C1 segment of cervical spinal cord (tissue), 14 donors: ENCODE results near the gene USP5.
"Not testable (repeated sequence)": the region's sequence is repeated elsewhere in the genome, so short reads cannot be mapped to it uniquely, and the experiment has no call there.

ENCODE experiments used
- DNase-seq, 14 donors: peaks; one replicate each; lab custom pipeline; 2025; lab: John Stamatoyannopoulos, UW

USP5 gene

DNA sequence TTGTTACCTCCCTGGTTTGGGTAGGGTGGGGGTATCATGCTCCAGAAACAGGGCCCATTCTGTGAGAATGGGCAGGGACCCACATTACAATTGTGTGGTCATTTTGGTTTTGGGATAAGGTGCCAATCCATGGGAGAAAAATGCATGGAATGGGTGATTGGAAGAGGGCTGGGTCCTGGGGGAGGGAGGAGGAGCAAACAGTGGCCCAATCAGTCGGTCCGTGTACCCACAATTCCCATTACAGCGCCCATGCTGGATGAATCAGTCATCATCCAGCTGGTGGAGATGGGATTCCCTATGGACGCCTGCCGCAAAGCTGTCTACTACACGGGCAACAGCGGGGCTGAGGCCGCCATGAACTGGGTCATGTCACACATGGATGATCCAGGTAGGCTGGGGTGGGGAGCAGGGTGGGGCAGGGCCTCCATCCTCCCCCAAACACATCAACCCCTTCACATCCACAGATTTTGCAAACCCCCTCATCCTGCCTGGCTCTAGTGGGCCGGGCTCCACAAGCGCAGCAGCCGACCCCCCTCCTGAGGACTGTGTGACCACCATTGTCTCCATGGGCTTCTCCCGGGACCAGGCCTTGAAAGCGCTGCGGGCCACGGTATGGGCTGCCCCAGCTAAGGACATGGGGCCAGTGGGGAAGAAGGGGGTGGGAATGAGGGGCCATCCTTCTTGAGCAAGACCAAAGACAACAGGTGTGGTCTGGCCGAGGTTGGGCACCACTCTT lies 11.8 kb downstream of the USP5 start:
- DNase-seq, result no peak

DNA sequence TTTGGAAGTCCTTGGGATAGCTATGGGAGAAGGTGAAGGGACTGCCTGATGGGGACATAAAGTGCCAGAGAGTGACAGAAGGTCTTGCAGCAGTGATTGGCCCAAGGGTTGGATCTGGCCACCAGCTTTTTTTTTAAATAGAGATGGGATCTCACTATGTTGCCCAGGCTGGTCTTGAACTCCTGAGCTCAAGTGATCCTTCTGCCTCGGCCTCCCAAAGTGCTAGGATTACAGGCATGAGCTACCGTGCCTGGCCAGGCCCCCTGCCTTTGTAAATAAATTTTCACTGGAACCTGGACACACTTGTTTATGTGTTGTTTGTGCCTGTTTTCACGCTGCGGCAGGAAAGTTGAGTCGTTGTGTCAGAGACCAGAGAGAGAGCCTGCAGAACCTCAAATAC lies 13.4 kb downstream of the USP5 start:
- DNase-seq, result not testable (repeated sequence)

DNA sequence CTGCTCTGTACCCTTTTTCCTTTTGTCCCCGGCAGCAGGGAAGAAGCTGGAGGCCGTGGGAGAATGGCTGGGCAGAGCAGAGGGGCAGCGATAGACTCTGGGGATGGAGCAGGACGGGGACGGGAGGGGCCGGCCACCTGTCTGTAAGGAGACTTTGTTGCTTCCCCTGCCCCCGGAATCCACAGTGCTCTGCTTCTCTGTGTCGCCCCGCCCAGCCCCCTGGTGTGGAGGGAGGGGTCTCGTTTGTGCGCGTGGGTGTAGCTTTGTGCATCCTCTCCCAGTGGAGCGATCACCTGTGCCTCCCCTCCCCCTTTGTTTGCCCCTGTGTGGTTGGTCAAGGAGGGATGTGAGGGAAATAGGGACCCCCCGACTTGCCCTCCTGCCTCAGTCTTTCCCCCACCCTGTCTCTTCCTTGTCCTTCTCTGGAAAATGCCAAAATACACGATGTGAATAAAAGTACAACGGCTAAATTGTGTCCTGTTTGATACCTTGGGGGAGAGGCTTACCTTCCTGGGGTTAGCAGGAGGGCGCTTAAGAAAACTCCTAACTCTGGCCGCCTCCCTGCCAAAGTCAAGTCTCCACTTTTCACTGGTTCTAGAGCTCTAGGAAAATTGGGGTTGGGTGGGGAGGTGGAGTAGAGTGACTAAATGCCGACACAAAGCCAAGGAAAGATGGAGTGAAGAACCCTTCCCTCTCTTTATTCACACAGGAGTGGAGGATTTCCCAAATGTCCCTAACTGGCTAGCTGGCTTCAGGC lies 14.4 kb downstream of the USP5 start:
- DNase-seq, result no peak

- peak in 10 of 14 donors; percentile 25 to 80 (median 64) for DNase-seq
Observed at GRCh38 chr12:6866920-6867412, 15.0 kb downstream of the USP5 start.

DNA sequence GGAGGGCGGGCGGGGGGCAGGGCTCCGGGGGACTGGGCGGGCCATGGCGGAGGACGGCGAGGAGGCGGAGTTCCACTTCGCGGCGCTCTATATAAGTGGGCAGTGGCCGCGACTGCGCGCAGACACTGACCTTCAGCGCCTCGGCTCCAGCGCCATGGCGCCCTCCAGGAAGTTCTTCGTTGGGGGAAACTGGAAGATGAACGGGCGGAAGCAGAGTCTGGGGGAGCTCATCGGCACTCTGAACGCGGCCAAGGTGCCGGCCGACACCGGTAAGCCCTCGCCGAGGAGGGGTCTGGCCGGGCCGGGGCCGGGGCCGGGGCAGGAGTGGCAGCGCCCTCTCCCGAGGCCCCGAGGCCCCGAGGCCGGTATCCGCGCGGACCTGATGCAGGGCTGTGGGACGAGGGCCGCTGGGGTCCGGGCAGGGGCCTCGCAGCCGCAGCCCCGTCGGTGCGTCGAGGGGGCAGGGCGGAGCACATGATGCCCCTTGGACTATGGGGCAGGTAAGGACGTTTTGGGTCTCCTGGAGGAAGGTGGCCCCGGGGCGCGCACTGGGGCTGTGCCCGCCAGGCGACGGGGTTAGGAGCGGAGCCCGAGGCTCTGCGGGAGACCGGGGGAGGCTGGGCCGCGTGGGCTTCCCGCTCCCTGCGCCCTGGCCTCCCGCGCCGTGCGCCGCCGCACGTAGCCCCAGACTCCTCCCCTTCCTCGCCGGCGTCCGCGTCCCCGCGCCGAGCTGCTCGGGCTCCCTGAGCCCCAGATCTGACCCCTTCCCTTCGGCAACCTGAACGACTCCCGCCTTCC lies 15.7 kb downstream of the USP5 start, which contains the start of gene TPI1:
Gene TPI1, plus strand, starts transcription at position 119 of the 798 bp plus-strand sequence. Its CDS starts 36 bp downstream, at position 155.
- peak in 11 of 14 donors; percentile 66 to 86 (median 77) for DNase-seq

- peak in 2 of 14 donors; percentile 12 to 28 for DNase-seq
Observed at GRCh38 chr12:6868211-6869048, 16.5 kb downstream of the USP5 start.

DNA sequence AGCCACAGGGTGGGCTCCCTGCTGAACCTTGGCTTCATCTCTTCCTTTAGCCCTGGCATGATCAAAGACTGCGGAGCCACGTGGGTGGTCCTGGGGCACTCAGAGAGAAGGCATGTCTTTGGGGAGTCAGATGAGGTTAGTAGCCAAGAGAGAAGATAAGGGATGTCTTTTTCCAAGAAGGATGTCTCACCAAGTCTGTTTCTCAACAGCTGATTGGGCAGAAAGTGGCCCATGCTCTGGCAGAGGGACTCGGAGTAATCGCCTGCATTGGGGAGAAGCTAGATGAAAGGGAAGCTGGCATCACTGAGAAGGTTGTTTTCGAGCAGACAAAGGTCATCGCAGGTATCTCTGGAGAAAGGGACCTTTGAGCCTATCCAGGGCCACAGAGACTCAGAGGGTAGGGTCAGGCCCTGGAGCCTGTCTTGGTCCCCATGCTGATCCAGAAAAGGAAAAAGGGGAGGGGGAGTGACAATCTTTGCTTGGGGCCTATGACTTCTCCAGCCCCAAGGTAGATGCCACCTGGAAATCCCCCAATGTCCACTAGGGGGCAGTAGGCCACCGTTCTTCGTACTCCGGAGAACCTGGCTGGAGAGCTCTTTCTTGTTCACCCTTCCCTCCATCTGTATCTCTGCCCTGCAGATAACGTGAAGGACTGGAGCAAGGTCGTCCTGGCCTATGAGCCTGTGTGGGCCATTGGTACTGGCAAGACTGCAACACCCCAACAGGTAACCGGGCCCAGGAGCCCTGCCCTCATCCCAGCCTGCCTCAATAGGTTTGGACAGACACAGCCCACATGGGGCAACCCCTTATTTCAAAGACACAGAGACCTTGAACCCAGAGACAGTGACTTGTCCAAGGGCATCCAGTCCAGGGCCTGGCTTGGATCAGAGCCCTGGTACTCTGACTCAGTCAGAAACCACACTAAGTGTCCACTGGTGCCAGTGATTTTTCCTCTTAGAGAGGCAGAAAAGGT lies 17.4 kb downstream of the USP5 start:
- DNase-seq, result peak in 12 of 14 donors; percentile 17 to 79 (median 58)

GRCh38 chr12:6870304-6870703 lies 18.4 kb downstream of the USP5 start:
- not testable (repeated sequence) for DNase-seq

- DNase-seq, result no peak
Observed at GRCh38 chr12:6871052-6871957, 19.4 kb downstream of the USP5 start.

GRCh38 chr12:6872073-6873048 lies 20.4 kb downstream of the USP5 start:
- DNase-seq, result peak in 13 of 14 donors; percentile 16 to 80 (median 63)

DNA sequence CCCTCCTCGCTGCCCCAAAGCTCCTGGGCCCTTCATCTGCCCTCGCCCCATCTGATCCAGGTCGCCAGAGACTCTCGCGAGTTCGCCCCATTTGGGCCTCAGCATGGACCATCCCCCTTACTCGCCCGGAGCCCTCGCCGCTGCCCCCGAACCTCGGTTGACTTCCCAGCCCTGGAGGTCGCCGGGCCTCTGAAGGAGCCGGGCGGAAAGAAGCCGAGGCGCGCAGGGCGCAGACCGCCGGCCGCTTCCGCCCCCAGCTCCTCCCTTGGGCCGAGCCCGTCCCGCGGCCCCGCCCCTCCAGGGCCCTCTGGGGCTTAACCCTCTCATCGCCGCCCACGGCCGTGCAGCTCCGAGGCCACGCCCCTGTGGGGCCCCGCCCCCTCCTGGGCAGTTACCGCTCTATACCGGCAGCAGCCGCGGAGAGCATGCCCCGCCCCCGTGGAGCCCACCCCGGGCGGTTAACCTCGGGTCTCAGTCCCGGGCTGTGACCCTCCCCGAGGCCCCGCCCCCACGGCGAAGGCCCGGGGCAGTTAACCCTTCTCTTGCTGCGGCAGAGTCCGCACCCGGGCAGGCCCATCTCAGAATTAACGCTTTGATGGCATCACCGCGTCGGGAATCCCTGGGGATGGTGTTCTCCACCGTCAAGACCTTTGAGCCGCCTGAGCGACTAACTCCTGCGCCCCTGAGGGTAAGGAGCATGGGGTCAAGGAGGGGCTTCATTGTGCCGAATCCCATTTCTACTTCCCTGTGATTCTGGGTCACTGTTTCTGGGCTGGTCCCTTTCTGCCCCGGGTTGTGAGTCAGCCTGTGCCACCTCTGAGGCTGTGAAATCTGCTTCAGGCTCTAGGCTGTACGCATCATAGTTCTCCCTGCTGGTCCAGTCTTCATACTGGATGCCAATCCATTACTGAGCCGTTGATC lies 21.4 kb downstream of the USP5 start, which contains the start of gene SPSB2:
Gene SPSB2, minus strand, starts transcription at position 210 of the 921 bp plus-strand sequence. CDS start 402 bp downstream, outside the sequence.
- peak; percentile 52 to 95 (median 84) for DNase-seq

- not testable (repeated sequence) for DNase-seq
Observed at GRCh38 chr12:6874015-6874368, 22.0 kb downstream of the USP5 start.

GRCh38 chr12:6879824-6880223 lies 27.9 kb downstream of the USP5 start:
- DNase-seq, result not testable (repeated sequence)

DNA sequence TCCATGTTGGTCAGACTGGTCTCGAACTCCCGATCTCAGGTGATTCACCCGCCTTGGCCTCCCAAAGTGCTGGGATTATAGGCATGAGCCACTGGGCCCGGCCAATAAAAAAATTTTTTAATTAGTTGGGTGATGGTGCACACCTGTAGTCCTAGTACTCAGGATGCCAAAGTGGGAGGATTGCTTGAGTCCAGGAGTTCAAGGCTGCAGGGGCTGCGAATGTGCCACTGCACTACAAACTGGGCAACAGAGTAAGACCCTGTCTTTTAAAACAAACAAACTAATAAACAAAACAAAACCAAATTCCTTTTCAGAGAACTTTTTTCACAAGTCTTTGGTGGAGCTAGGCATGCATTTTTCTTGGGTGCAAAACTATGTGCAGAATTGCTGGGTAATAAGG lies 31.3 kb downstream of the USP5 start:
- DNase-seq, result no peak

DNA sequence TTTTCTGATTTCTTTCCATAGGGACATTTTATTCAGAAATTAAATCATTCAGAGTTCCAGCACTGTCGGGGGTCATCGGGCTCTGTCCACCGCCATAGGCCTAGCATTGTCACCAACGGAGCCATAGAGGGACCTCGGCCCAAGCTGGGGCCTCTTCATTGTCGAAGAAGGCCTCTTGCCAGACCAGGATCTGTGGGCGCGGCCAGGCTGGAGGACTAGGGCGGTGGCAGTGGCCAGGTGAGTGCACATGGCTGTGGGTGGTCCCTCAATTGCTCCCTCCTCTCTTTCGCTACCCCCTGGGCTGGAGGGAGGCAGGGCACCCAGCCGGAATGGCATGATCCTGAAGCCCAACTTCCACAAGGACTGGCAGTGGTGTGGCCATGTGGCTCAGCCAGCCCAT lies 31.7 kb downstream of the USP5 start:
- no peak for DNase-seq

GRCh38 chr12:6884539-6884938 lies 32.6 kb downstream of the USP5 start:
- DNase-seq, result no peak
